ENCODE results near the gene TK2. TPM values are rescaled to one million over a fixed set of nuclear protein-coding genes. Genes with fewer than 3 reads are reported as not detected.
"Not testable (repeated sequence)": the region's sequence is repeated elsewhere in the genome, so short reads cannot be mapped to it uniquely, and the experiment has no call there.

Gene TK2
- total RNA-seq, 1 experiment from 2014 or later = 31.2 TPM

DNA sequence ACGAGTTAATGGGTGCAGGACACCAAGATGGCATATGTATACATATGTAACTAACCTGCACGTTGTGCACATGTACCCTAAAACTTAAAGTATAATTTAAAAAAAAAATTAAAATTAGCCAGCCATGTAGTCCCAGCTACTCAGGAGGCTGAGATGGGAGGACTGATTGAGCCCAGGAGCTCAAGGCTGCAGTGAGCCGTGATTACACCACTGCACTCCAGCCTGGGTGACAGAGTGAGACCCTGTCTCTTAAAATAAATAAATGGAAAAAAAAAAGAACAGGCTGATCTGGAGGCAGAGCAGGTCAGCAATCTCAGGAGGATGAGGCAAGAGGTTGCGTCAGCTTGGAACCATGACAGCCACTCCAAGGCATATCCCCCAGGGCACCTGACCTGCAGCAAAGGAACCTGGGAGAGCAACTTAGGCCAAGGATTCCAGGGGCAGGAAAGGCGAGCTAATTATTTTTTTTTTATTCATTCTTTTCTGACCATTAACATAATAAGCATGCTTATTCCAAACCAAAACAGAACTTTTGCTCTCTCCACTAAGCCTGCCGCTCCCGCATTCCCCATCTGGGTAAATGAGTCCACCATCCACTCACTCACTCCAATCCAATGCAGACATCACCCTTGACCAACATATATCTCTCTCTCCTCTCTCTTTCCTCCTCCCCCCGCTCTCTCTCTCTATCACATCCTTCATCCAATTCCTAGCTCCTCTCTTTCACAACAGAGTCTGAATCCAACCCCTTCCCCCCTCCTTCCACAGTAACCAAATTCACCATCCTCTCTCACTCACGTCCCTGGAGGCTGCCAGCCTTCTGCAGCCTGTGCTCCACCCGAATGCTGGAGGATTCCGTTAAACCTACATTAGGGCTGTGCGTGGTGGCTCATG is 47.7 kb downstream of the TK2 start:
- Mint-ChIP-seq H3K4me3 (ENCODE audit: unreplicated experiment) (no peak overlapping the region), H3K27ac (ENCODE audit: low read depth, unreplicated experiment) (peak overlapping the region; percentile 31), H3K27me3 (ENCODE audit: insufficient read depth, unreplicated experiment) (no peaks in the 10 kb centered on the region), H3K36me3 (ENCODE audit: insufficient read depth, unreplicated experiment) (peaks cover 9% of the 10 kb centered on the region), H3K9me3 (ENCODE audit: unreplicated experiment) (no peaks in the 10 kb centered on the region), H3K4me1 (ENCODE audit: insufficient read depth, unreplicated experiment) (peaks cover 39% of the 10 kb centered on the region)
- intact Hi-C loops (cut with micrococcal nuclease) = loop anchor here (2.0 kb wide), 1 partner anchor 15 kb away; no protein-coding TSS in a partner anchor
- BruUV-seq (replicated peaks) = no TSS peak
- ChIA-PET POLR2A (interaction anchor here (0.8 to 2.2 kb wide), 7 partner anchors 9 to 95 kb away, joined by 3 to 28 read pairs (median 5); no protein-coding TSS in a partner anchor), CTCF (interaction anchor here (0.6 to 2.0 kb wide), 7 partner anchors 15 to 603 kb away, joined by 3 to 9 read pairs (median 3); partner anchors contain the start of gene TK2)
- DNase-seq (ENCODE audit: unreplicated experiment) = peak; percentile 85
- TF ChIP-seq, protein P1, sequence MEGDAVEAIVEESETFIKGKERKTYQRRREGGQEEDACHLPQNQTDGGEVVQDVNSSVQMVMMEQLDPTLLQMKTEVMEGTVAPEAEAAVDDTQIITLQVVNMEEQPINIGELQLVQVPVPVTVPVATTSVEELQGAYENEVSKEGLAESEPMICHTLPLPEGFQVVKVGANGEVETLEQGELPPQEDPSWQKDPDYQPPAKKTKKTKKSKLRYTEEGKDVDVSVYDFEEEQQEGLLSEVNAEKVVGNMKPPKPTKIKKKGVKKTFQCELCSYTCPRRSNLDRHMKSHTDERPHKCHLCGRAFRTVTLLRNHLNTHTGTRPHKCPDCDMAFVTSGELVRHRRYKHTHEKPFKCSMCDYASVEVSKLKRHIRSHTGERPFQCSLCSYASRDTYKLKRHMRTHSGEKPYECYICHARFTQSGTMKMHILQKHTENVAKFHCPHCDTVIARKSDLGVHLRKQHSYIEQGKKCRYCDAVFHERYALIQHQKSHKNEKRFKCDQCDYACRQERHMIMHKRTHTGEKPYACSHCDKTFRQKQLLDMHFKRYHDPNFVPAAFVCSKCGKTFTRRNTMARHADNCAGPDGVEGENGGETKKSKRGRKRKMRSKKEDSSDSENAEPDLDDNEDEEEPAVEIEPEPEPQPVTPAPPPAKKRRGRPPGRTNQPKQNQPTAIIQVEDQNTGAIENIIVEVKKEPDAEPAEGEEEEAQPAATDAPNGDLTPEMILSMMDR (IDR thresholded peaks at IDR 0.05; ENCODE audit: unreplicated experiment) = no peak

DNA sequence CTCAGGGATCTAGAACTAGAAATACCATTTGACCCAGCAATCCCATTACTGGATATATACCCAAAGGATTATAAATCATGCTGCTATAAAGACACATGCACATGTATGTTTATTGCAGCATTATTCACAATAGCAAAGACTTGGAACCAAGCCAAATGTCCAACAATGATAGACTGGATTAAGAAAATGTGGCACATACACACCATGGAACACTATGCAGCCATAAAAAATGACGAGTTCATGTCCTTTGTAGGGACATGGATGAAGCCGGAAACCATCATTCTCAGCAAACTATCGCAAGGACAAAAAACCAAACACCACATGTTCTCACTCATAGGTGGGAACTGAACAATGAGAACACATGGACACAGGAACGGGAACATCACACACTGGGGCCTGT is 48.4 kb downstream of the TK2 start:
- H3K4me1 Mint-ChIP-seq (ENCODE audit: insufficient read depth, unreplicated experiment) = peaks cover 32% of the 10 kb centered on the region
- H3K27ac Mint-ChIP-seq (ENCODE audit: low read depth, unreplicated experiment); H3K4me3 Mint-ChIP-seq (ENCODE audit: unreplicated experiment); BruUV-seq (replicated peaks); CTCF ChIA-PET; DNase-seq (ENCODE audit: unreplicated experiment); H3K27me3 Mint-ChIP-seq (ENCODE audit: insufficient read depth, unreplicated experiment); H3K9me3 Mint-ChIP-seq (ENCODE audit: unreplicated experiment); H3K36me3 Mint-ChIP-seq (ENCODE audit: insufficient read depth, unreplicated experiment); intact Hi-C loops (cut with micrococcal nuclease): not testable (repeated sequence)
- POLR2A ChIA-PET = interaction anchor here (1.3 to 2.2 kb wide), 2 partner anchors 10 to 94 kb away, joined by 18 to 28 read pairs; no protein-coding TSS in a partner anchor

DNA sequence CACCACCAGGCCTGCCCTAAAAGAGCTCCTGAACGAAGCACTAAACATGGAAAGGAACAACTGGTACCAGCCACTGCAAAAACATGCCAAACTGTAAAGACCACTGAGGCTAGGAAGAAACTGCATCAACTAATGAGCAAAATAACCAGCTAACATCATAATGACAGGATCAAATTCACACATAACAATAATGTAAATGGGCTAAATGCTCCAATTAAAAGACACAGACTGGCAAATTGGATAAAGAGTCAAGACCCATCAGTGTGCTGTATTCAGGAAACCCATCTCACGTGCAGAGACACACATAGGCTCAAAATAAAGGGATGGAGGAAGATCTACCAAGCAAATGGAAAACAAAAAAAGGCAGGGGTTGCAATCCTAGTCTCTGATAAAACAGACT is 52.0 kb downstream of the TK2 start:
- H3K27me3 Mint-ChIP-seq (ENCODE audit: insufficient read depth, unreplicated experiment); intact Hi-C loops (cut with micrococcal nuclease); BruUV-seq (replicated peaks); H3K36me3 Mint-ChIP-seq (ENCODE audit: insufficient read depth, unreplicated experiment); H3K9me3 Mint-ChIP-seq (ENCODE audit: unreplicated experiment); H3K4me1 Mint-ChIP-seq (ENCODE audit: insufficient read depth, unreplicated experiment); DNase-seq (ENCODE audit: unreplicated experiment); H3K27ac Mint-ChIP-seq (ENCODE audit: low read depth, unreplicated experiment); H3K4me3 Mint-ChIP-seq (ENCODE audit: unreplicated experiment); CTCF ChIA-PET: not testable (repeated sequence)
- POLR2A ChIA-PET = interaction anchor here (1.2 kb wide), 1 partner anchor 10 kb away, joined by 3 read pairs; no protein-coding TSS in a partner anchor

DNA sequence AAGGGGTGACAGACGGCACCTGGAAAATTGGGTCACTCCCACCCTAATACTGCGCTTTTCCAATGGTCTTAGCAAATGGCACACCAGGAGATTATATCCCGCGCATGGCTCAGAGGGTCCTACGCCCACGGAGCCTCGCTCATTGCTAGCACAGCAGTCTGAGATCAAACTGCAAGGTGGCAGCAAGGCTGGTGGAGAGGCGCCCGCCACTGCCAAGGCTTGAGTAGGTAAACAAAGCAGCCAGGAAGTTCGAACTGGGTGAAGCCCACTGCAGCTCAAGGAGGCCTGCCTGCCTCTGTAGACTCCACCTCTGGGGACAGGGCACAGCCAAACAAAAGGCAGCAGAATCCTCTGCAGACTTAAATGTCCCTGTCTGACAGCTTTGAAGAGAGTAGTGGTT is 53.7 kb downstream of the TK2 start:
- H3K36me3 Mint-ChIP-seq (ENCODE audit: insufficient read depth, unreplicated experiment); BruUV-seq (replicated peaks); POLR2A ChIA-PET; H3K4me1 Mint-ChIP-seq (ENCODE audit: insufficient read depth, unreplicated experiment); H3K27me3 Mint-ChIP-seq (ENCODE audit: insufficient read depth, unreplicated experiment); H3K9me3 Mint-ChIP-seq (ENCODE audit: unreplicated experiment); H3K4me3 Mint-ChIP-seq (ENCODE audit: unreplicated experiment); DNase-seq (ENCODE audit: unreplicated experiment); intact Hi-C loops (cut with micrococcal nuclease); H3K27ac Mint-ChIP-seq (ENCODE audit: low read depth, unreplicated experiment): not testable (repeated sequence)
- CTCF ChIA-PET = interaction anchor here (0.7 kb wide), 1 partner anchor 113 kb away, joined by 6 read pairs; no protein-coding TSS in a partner anchor

DNA sequence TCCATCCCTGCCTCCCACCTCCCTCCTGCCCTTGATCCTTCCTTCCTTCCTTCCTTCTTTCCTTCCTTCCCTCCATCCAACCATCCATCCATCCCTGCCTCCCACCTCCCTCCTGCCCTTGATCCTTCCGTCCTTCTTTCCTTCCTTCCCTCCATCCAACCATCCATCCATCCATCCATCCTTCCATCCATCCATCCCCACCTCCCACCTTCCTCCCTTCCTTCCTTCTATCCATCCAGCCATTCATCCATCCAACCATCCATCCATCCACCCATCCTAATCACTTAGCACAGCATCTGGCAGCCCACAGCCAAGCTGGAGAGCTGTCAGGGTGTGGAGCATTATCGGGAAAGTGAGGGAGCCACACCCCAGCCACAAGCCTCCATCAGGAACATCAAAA is 54.5 kb downstream of the TK2 start:
- no peak overlapping the region for H3K4me3 Mint-ChIP-seq (ENCODE audit: unreplicated experiment)
- BruUV-seq (replicated peaks) = no TSS peak
- H3K27ac Mint-ChIP-seq (ENCODE audit: low read depth, unreplicated experiment) = no peak overlapping the region
- H3K27me3 Mint-ChIP-seq (ENCODE audit: insufficient read depth, unreplicated experiment) = no peaks in the 10 kb centered on the region
- no peak for DNase-seq (ENCODE audit: unreplicated experiment)
- peaks cover 5% of the 10 kb centered on the region for H3K36me3 Mint-ChIP-seq (ENCODE audit: insufficient read depth, unreplicated experiment)
- no peaks in the 10 kb centered on the region for H3K9me3 Mint-ChIP-seq (ENCODE audit: unreplicated experiment)
- ChIA-PET CTCF (no interaction called here), POLR2A (no interaction called here)
- TF ChIP-seq, protein P1 (IDR thresholded peaks at IDR 0.05; ENCODE audit: unreplicated experiment) = no peak
- H3K4me1 Mint-ChIP-seq (ENCODE audit: insufficient read depth, unreplicated experiment) = no peaks in the 10 kb centered on the region
- intact Hi-C loops (cut with micrococcal nuclease) = no loop called here

Data from MCF 10A (cell line).